Measurements from ENCODE around the gene IMPG2. TPM values are rescaled to one million over a fixed set of nuclear protein-coding genes. Genes with fewer than 3 reads are reported as not detected.

The IMPG2 gene
- total RNA-seq, 1 donor, result 0.36 TPM

DNA sequence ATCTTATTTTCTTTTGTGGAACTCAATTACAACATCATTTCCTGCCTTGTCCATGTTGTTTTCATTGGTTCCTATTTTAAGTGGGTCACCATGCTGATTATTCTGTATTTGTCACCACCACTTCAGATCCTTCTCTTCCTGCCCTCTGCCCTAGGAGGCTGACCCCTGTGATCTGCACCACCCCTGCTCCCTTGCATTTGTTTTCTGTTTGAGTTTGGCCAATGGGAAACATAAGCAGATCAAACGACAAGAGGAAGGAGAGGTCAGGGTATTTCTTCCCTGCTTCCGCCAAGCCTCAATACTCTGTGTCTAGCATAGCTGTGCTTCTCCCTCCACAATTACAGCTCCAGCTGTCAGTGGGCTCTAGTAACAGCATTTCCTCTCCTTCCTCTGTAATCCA lies 71.6 kb downstream of the IMPG2 start:
- TF ChIP-seq, protein P1, sequence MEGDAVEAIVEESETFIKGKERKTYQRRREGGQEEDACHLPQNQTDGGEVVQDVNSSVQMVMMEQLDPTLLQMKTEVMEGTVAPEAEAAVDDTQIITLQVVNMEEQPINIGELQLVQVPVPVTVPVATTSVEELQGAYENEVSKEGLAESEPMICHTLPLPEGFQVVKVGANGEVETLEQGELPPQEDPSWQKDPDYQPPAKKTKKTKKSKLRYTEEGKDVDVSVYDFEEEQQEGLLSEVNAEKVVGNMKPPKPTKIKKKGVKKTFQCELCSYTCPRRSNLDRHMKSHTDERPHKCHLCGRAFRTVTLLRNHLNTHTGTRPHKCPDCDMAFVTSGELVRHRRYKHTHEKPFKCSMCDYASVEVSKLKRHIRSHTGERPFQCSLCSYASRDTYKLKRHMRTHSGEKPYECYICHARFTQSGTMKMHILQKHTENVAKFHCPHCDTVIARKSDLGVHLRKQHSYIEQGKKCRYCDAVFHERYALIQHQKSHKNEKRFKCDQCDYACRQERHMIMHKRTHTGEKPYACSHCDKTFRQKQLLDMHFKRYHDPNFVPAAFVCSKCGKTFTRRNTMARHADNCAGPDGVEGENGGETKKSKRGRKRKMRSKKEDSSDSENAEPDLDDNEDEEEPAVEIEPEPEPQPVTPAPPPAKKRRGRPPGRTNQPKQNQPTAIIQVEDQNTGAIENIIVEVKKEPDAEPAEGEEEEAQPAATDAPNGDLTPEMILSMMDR (IDR thresholded peaks at IDR 0.05; ENCODE audit: extremely low read depth, low read depth, low read length), result no peak
- Histone ChIP-seq H3K4me2 (ENCODE audit: insufficient read depth, low read length) (no peak overlapping the region), H3K27me3 (ENCODE audit: insufficient read depth, low read length) (no peaks in the 10 kb centered on the region), H3K79me2 (ENCODE audit: insufficient read depth, low read length) (no peaks in the 10 kb centered on the region), H2AFZ (ENCODE audit: low read length) (no peak overlapping the region), H3K9me3 (ENCODE audit: low read depth, low read length) (no peaks in the 10 kb centered on the region), H3K27ac (ENCODE audit: low read depth, low read length) (no peak overlapping the region), H3K36me3 (ENCODE audit: insufficient read depth, low read length) (no peaks in the 10 kb centered on the region), H3K4me3 (ENCODE audit: insufficient read depth, low read length) (no peak overlapping the region), H3K4me1 (ENCODE audit: insufficient read depth, low read length) (peaks cover 8% of the 10 kb centered on the region), H4K20me1 (ENCODE audit: insufficient read depth, low read length) (no peaks in the 10 kb centered on the region)
- DNase-seq (ENCODE audit: insufficient read length, low spot score, missing footprints), result no peak

DNA sequence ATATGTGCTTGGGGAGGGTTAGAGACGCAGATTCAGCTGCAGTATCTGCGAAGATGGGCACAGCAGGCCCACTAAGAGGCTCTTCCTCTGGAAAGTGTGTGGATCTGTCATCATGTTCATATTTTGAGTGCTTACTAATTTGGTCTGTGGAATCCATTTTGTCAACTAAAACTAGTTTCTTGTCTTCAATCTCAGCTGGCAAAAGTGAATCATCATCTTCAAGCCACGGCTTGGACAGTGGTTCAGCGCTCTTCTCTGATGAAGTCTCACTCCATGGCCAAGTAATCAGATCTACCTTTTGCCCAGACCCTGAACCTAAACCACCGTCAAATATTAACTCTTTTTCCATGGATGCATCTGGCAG lies 76.2 kb downstream of the IMPG2 start:
- Histone ChIP-seq H3K27me3 (ENCODE audit: insufficient read depth, low read length) (no peaks in the 10 kb centered on the region), H3K4me3 (ENCODE audit: insufficient read depth, low read length) (no peak overlapping the region), H3K9me3 (ENCODE audit: low read depth, low read length) (no peaks in the 10 kb centered on the region), H3K27ac (ENCODE audit: low read depth, low read length) (peak overlapping the region; percentile 30), H4K20me1 (ENCODE audit: insufficient read depth, low read length) (no peaks in the 10 kb centered on the region), H3K36me3 (ENCODE audit: insufficient read depth, low read length) (no peaks in the 10 kb centered on the region), H3K4me2 (ENCODE audit: insufficient read depth, low read length) (no peak overlapping the region), H2AFZ (ENCODE audit: low read length) (no peak overlapping the region), H3K4me1 (ENCODE audit: insufficient read depth, low read length) (peaks cover 15% of the 10 kb centered on the region), H3K79me2 (ENCODE audit: insufficient read depth, low read length) (no peaks in the 10 kb centered on the region)
- no peak for DNase-seq (ENCODE audit: insufficient read length, low spot score, missing footprints)
- TF ChIP-seq, protein P1 (IDR thresholded peaks at IDR 0.05; ENCODE audit: extremely low read depth, low read depth, low read length), result no peak

DNA sequence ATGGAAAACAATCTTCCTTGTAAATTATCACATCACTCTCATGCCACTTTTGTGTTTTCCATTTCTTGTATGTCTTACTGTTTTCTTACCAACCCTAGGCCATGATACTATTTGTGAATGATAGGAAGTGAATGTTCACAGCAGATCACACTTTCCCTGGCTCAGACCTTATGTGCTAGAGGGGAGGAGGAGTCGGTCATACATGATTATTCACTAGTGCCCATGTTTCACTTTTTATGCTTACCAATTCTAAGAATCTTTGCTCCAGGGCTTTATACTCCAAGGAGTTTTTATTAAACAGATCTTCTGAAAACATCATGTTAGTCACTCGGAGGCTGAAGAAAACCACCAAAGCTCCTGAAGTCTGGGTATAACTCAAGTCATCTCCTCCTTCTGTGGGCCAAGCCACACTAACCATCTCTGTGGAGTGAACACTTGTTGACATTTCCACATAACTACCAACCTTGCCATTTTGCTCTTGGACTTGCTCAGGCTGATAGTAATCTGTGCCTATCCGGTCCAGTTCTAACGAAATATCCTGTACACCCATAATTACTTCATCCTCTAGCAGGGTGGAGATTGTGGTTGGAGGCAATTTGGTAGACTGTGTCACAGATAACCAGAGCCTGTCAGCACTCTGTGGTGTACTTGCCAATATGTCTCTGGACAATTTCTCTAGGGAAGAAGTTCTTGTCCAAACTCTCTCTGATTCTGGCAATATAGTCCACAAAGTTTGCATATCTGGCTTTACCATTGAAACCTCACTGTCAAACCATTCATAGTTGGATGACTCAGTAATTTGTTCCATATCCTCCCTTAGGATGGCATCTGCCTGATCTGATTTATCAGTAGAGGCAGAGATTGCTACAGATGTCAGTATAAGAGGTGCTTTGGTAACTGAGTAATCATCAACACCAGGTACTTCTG lies 76.8 kb downstream of the IMPG2 start:
- H3K27me3 ChIP-seq (ENCODE audit: insufficient read depth, low read length), result no peaks in the 10 kb centered on the region
- no peaks in the 10 kb centered on the region for H3K9me3 ChIP-seq (ENCODE audit: low read depth, low read length)
- no peaks in the 10 kb centered on the region for H4K20me1 ChIP-seq (ENCODE audit: insufficient read depth, low read length)
- no peaks in the 10 kb centered on the region for H3K36me3 ChIP-seq (ENCODE audit: insufficient read depth, low read length)
- peak overlapping the region; percentile 16 for H3K4me2 ChIP-seq (ENCODE audit: insufficient read depth, low read length)
- TF ChIP-seq, protein P1 (IDR thresholded peaks at IDR 0.05; ENCODE audit: extremely low read depth, low read depth, low read length), result no peak
- no peaks in the 10 kb centered on the region for H3K79me2 ChIP-seq (ENCODE audit: insufficient read depth, low read length)
- peak overlapping the region; percentile 30 for H3K27ac ChIP-seq (ENCODE audit: low read depth, low read length)
- H2AFZ ChIP-seq (ENCODE audit: low read length), result peak overlapping the region; percentile 44
- H3K4me1 ChIP-seq (ENCODE audit: insufficient read depth, low read length), result peaks cover 15% of the 10 kb centered on the region
- DNase-seq (ENCODE audit: insufficient read length, low spot score, missing footprints), result peak; percentile 36
- H3K4me3 ChIP-seq (ENCODE audit: insufficient read depth, low read length), result no peak overlapping the region

DNA sequence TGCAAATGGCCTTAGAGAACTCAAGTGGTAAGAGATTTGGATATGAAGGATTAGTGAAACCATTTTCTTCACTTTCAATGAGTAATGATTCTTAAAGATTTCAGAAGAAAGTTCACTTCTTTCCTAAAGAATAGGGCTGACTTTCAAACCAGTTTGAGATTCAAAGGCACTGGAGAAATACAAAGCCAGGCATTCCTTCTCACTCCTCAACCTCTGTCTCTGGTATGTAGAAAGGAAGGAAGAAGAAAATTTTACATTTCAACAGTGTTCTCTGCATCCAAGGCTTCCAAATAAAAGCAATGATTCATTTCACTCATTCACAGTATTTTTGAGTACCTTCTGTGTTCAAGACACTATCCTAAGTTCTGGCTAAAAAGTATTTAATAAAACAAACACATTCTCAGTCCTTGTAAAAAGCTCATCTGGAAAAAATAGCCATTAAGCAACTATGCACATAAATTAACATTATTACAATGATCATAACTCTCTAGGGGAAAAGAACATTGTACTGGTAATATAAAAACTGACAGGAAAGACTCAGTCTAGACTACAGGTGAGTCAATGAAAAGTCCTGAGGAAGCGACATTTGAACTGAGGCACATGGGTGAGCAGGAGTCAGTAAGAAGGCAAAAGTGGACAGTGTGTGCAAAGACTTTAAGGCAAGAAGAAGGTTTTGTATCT lies 79.5 kb downstream of the IMPG2 start:
- TF ChIP-seq, protein P1 (IDR thresholded peaks at IDR 0.05; ENCODE audit: extremely low read depth, low read depth, low read length), result no peak
- no peaks in the 10 kb centered on the region for H3K9me3 ChIP-seq (ENCODE audit: low read depth, low read length)
- no peak for DNase-seq (ENCODE audit: insufficient read length, low spot score, missing footprints)
- no peak overlapping the region for H3K4me2 ChIP-seq (ENCODE audit: insufficient read depth, low read length)
- no peaks in the 10 kb centered on the region for H3K36me3 ChIP-seq (ENCODE audit: insufficient read depth, low read length)
- H3K27me3 ChIP-seq (ENCODE audit: insufficient read depth, low read length), result no peaks in the 10 kb centered on the region
- no peaks in the 10 kb centered on the region for H3K79me2 ChIP-seq (ENCODE audit: insufficient read depth, low read length)
- H3K4me3 ChIP-seq (ENCODE audit: insufficient read depth, low read length), result no peak overlapping the region
- no peak overlapping the region for H2AFZ ChIP-seq (ENCODE audit: low read length)
- no peak overlapping the region for H3K27ac ChIP-seq (ENCODE audit: low read depth, low read length)
- H3K4me1 ChIP-seq (ENCODE audit: insufficient read depth, low read length), result peaks cover 15% of the 10 kb centered on the region
- no peaks in the 10 kb centered on the region for H4K20me1 ChIP-seq (ENCODE audit: insufficient read depth, low read length)
